Measurements from ENCODE around the gene SLC34A3.

- TF ChIP-seq CTCF (IDR thresholded peaks at IDR 0.05) (no peak), EZH2 (IDR thresholded peaks at IDR 0.05) (no peak)
These were observed 4.9 kb downstream of the SLC34A3 start for GRCh38 chr9:137235424-137236237.

Measured in neural progenitor cell (in vitro differentiated cells).